ENCODE measurements around the gene IL3. TPM values are rescaled to one million over a fixed set of nuclear protein-coding genes. Genes with fewer than 3 reads are reported as not detected.

The IL3 gene
- total RNA-seq, 1 experiment from 2014 or later, result not detected

GRCh38 chr5:132026516-132027008, 33.9 kb upstream of the IL3 start:
- H3K9me3 Mint-ChIP-seq (ENCODE audit: unreplicated experiment), result no peaks in the 10 kb centered on the region

GRCh38 chr5:132027027-132027426, 33.4 kb upstream of the IL3 start:
- Histone ChIP-seq H3K4me1 (no peaks in the 10 kb centered on the region), H3K4me3 (ENCODE audit: low read depth, low read length) (no peak overlapping the region), H3K36me3 (ENCODE audit: control insufficient read depth, insufficient read depth, low read length) (no peaks in the 10 kb centered on the region), H3K9me3 (no peaks in the 10 kb centered on the region), H3K27me3 (replicated peaks; ENCODE audit: control insufficient read depth, insufficient read depth, low read length) (no peaks in the 10 kb centered on the region)
- POLR2A ChIA-PET, result no interaction called here
- H3K27me3 Mint-ChIP-seq (ENCODE audit: insufficient read depth, unreplicated experiment), result peaks cover 18% of the 10 kb centered on the region
- no peaks in the 10 kb centered on the region for H3K9me3 Mint-ChIP-seq (ENCODE audit: unreplicated experiment)
- H3K4me1 Mint-ChIP-seq (ENCODE audit: low read depth, unreplicated experiment), result no peaks in the 10 kb centered on the region
- no peak for TF ChIP-seq CTCF (IDR thresholded peaks at IDR 0.05; ENCODE audit: insufficient read depth in 1 of 2, low read depth in 1 of 2, low read length in 1 of 2, severe bottlenecking in 1 of 2, unreplicated experiment in 1 of 2)
- no TSS peak for BruUV-seq (replicated peaks)
- CTCF ChIA-PET, result no interaction called here
- no peak overlapping the region for H3K4me3 Mint-ChIP-seq (ENCODE audit: unreplicated experiment)
- intact Hi-C loops (cut with micrococcal nuclease; ENCODE audit: unreplicated experiment), result no loop called here
- no peak for DNase-seq
- no peaks in the 10 kb centered on the region for H3K36me3 Mint-ChIP-seq (ENCODE audit: insufficient read depth, unreplicated experiment)
- H3K27ac Mint-ChIP-seq (ENCODE audit: unreplicated experiment), result no peak overlapping the region

More at GRCh38 chr5:132026516-132027008, 33.9 kb upstream of the IL3 start:
- Mint-ChIP-seq H3K27me3 (ENCODE audit: insufficient read depth, unreplicated experiment) (peaks cover 18% of the 10 kb centered on the region), H3K4me3 (ENCODE audit: unreplicated experiment) (no peak overlapping the region), H3K27ac (ENCODE audit: unreplicated experiment) (no peak overlapping the region), H3K36me3 (ENCODE audit: insufficient read depth, unreplicated experiment) (no peaks in the 10 kb centered on the region), H3K4me1 (ENCODE audit: low read depth, unreplicated experiment) (no peaks in the 10 kb centered on the region)
- TF ChIP-seq CTCF (IDR thresholded peaks at IDR 0.05; ENCODE audit: insufficient read depth in 1 of 2, low read depth in 1 of 2, low read length in 1 of 2, severe bottlenecking in 1 of 2, unreplicated experiment in 1 of 2), result no peak
- CTCF ChIA-PET, result no interaction called here
- no peaks in the 10 kb centered on the region for H3K36me3 ChIP-seq (ENCODE audit: control insufficient read depth, insufficient read depth, low read length)
- no peaks in the 10 kb centered on the region for H3K4me1 ChIP-seq
- no peak overlapping the region for H3K4me3 ChIP-seq (ENCODE audit: low read depth, low read length)
- POLR2A ChIA-PET, result no interaction called here
- no TSS peak for BruUV-seq (replicated peaks)
- no peaks in the 10 kb centered on the region for H3K9me3 ChIP-seq
- no peaks in the 10 kb centered on the region for H3K27me3 ChIP-seq (replicated peaks; ENCODE audit: control insufficient read depth, insufficient read depth, low read length)
- intact Hi-C loops (cut with micrococcal nuclease; ENCODE audit: unreplicated experiment), result no loop called here
- no peak for DNase-seq

- no peak overlapping the region for H3K27ac Mint-ChIP-seq (ENCODE audit: unreplicated experiment)
- no peaks in the 10 kb centered on the region for H3K4me1 ChIP-seq
Observed at GRCh38 chr5:132029609-132030330, 30.7 kb upstream of the IL3 start.

More at GRCh38 chr5:132029609-132030330, 30.7 kb upstream of the IL3 start:
- Mint-ChIP-seq H3K27me3 (ENCODE audit: insufficient read depth, unreplicated experiment) (peaks cover 31% of the 10 kb centered on the region), H3K4me3 (ENCODE audit: unreplicated experiment) (no peak overlapping the region), H3K36me3 (ENCODE audit: insufficient read depth, unreplicated experiment) (no peaks in the 10 kb centered on the region), H3K4me1 (ENCODE audit: low read depth, unreplicated experiment) (no peaks in the 10 kb centered on the region), H3K9me3 (ENCODE audit: unreplicated experiment) (no peaks in the 10 kb centered on the region)
- no TSS peak for BruUV-seq (replicated peaks)
- no peaks in the 10 kb centered on the region for H3K27me3 ChIP-seq (replicated peaks; ENCODE audit: control insufficient read depth, insufficient read depth, low read length)
- DNase-seq, result no peak
- intact Hi-C loops (cut with micrococcal nuclease; ENCODE audit: unreplicated experiment), result no loop called here
- POLR2A ChIA-PET, result no interaction called here
- CTCF ChIA-PET, result no interaction called here
- H3K36me3 ChIP-seq (ENCODE audit: control insufficient read depth, insufficient read depth, low read length), result no peaks in the 10 kb centered on the region
- no peaks in the 10 kb centered on the region for H3K9me3 ChIP-seq
- TF ChIP-seq CTCF (IDR thresholded peaks at IDR 0.05; ENCODE audit: insufficient read depth in 1 of 2, low read depth in 1 of 2, low read length in 1 of 2, severe bottlenecking in 1 of 2, unreplicated experiment in 1 of 2), result no peak
- H3K4me3 ChIP-seq (ENCODE audit: low read depth, low read length), result no peak overlapping the region
